GM12878 (cell line): ENCODE data around the gene AXL. TPM values are rescaled to one million over a fixed set of nuclear protein-coding genes. Genes with fewer than 3 reads are reported as not detected.
"Not testable (repeated sequence)": the region's sequence is repeated elsewhere in the genome, so short reads cannot be mapped to it uniquely, and the experiment has no call there.

Experiments used
- ATAC-seq: fragments of 200-7000 bp; cut with Tn5 transposase; 3 replicates; pipeline ENCODE4 v1.9.1; 2020; ENCODE audit warnings: mild to moderate bottlenecking, moderate library complexity
- BruUV-seq: library from RNA; stranded (reverse); fragments of 400-500 nt; replicated peaks from 2 replicates; lab custom pipeline; 2021; lab: Mats Ljungman, UMichigan
- CTCF ChIA-PET: fragments of 300-600 bp; sonication (Branson Sonifier 250); formaldehyde crosslinking; extraction: SDS; loops from one replicate; lab custom pipeline; 2021; ENCODE audit warnings: inconsistent platforms; lab: Yijun Ruan, JAX
- POLR2A ChIA-PET: fragments of 350-600 bp; formaldehyde crosslinking; extraction: SDS; loops from one replicate; lab custom pipeline; 2021; ENCODE audit warnings: inconsistent platforms; lab: Charles Lee
- RAD21 ChIA-PET: fragments of 300-600 bp; sonication (Branson Sonifier 250); formaldehyde crosslinking; loops from one replicate; lab custom pipeline; 2023; ENCODE audit warnings: antibody characterized with exemption; ENCODE audit not compliant: unreplicated experiment; lab: Charles Lee
- SMC1A ChIA-PET: fragments of 300-600 bp; sonication (Branson Sonifier 250); formaldehyde crosslinking; loops from one replicate; lab custom pipeline; 2023; ENCODE audit not compliant: unreplicated experiment, uncharacterized antibody; lab: Charles Lee
- DNase-seq: peaks from one replicate; pipeline ENCODE4 v3.0.0-alpha.2; 2011; ENCODE audit warnings: low read depth, low spot score
- FAIRE-seq: peaks from 3 replicates; lab custom pipeline; 2011; peaks lifted over from hg19 to GRCh38; lab: Jason Lieb, UNC
- H2AFZ ChIP-seq: 2 replicates; pipeline ENCODE4 v1.6.0; 2011; ENCODE audit warnings: low read depth, low read length, control low read depth; ENCODE audit not compliant: control insufficient read depth
- H3K27ac ChIP-seq: 2 replicates; pipeline ENCODE4 v1.5.1; 2011; ENCODE audit warnings: control low read depth; ENCODE audit not compliant: control insufficient read depth, insufficient read depth
- H3K27me3 ChIP-seq, 2 experiments: replicated peaks in 1 of 2; 2 replicates each; pipeline versions ENCODE4 v1.6.0 to v1.6.1; 2011; ENCODE audit warnings: low read length in 1 of 2; ENCODE audit not compliant: control insufficient read depth in 2 of 2, insufficient read depth in 2 of 2
- H3K36me3 ChIP-seq, 2 experiments: 2 replicates each; pipeline ENCODE4 v1.5.1; 2011; ENCODE audit warnings: low read length in 1 of 2; ENCODE audit not compliant: control insufficient read depth in 2 of 2, insufficient read depth in 2 of 2
- H3K4me1 ChIP-seq: 2 replicates; pipeline ENCODE4 v1.6.1; 2011; ENCODE audit warnings: mild to moderate bottlenecking, low read length, moderate library complexity, mixed read lengths; ENCODE audit not compliant: control insufficient read depth, insufficient read depth
- H3K4me2 ChIP-seq: 2 replicates; pipeline ENCODE4 v1.6.0; 2011; ENCODE audit warnings: control low read depth; ENCODE audit not compliant: control insufficient read depth, insufficient read depth
- H3K4me3 ChIP-seq: fragments of 200-600 bp; sonication (generic); 2 replicates; pipeline ENCODE4 v1.5.1; 2016
- H3K79me2 ChIP-seq: 2 replicates; pipeline ENCODE4 v1.6.0; 2011; ENCODE audit warnings: low read length; ENCODE audit not compliant: control insufficient read depth, insufficient read depth
- H3K9ac ChIP-seq: 2 replicates; pipeline ENCODE4 v1.8.0; 2011; ENCODE audit warnings: low read length, control low read depth, mixed read lengths; ENCODE audit not compliant: control insufficient read depth, insufficient read depth
- H3K9me3 ChIP-seq: replicated peaks from 3 replicates; pipeline ENCODE4 v1.5.1; 2011; ENCODE audit warnings: mild to moderate bottlenecking, low read length; ENCODE audit not compliant: control insufficient read depth, insufficient read depth
- H4K20me1 ChIP-seq: 2 replicates; pipeline ENCODE4 v1.6.0; 2011; ENCODE audit not compliant: control insufficient read depth, insufficient read depth
- SPI1 ChIP-seq: IDR thresholded peaks from 2 replicates; pipeline ENCODE4 v1.6.1; 2011; ENCODE audit warnings: low read depth, mild to moderate bottlenecking, low read length, moderate library complexity, borderline replicate concordance; ENCODE audit not compliant: insufficient read depth
- ZNF207 ChIP-seq: fragments of 450-650 bp; IDR thresholded peaks from 2 replicates; pipeline ENCODE4 v1.6.1; 2014; ENCODE audit warnings: antibody characterized with exemption, mild to moderate bottlenecking, borderline replicate concordance
- WGBS: methylation state at CpG from one replicate; pipeline ENCODE4 v1.1.6; 2016; ENCODE audit warnings: low lambda C conversion rate; ENCODE audit not compliant: insufficient replicate concordance, insufficient coverage; ENCODE audit errors: missing lambda C conversion rate; 5-methylcytosine and 5-hydroxymethylcytosine counted together
- in situ Hi-C: fragments of 300-500 bp; cut with MboI; formaldehyde crosslinking; loops from 9 replicates; pipeline ENCODE4 v1.14.3; 2018; ENCODE audit warnings: mixed read lengths
- intact Hi-C: fragments of 100-400 bp; cut with micrococcal nuclease; formaldehyde crosslinking; loops from one replicate; pipeline ENCODE4 v1.14.2; 2022; ENCODE audit not compliant: unreplicated experiment
- polyA plus RNA-seq, 11 experiments: library from polyadenylated mRNA; depleted of rRNA in 4 of 11; unstranded in 6 of 11; stranded (reverse) in 5 of 11; fragments of >200 nt; fragmentation: Nextera tagmentation in 4 of 11; fragmentation: Illumina TruSeq in 1 of 11; extraction: Ambion mirVana in 4 of 11; extraction: Trizol in 1 of 11; gene quantifications; 1 replicate in 1 of 11; 2 replicates in 10 of 11; pipeline versions ENCODE4 v1.2.1 to v1.2.3, GENCODE V29; 2011 to 2016; ENCODE audit warnings: inconsistent platforms in 2 of 11, missing spikeins in 2 of 11, low read depth in 1 of 11
- total RNA-seq, 4 experiments: library from RNA; depleted of rRNA in 3 of 4; stranded (reverse); fragments of >200 nt in 3 of 4; fragmentation: Illumina TruSeq in 1 of 4; extraction: Trizol in 1 of 4; gene quantifications; 2 replicates each; pipeline versions ENCODE4 v1.2.1 to v1.2.3, GENCODE V29; 2013 to 2021
- TF ChIP-seq, protein P1 (sequence below): fragments of 450-650 bp; IDR thresholded peaks from 2 replicates; pipeline ENCODE4 v1.6.1; 2017; ENCODE audit warnings: mild to moderate bottlenecking

The AXL gene
- total and polyA plus RNA-seq, 10 of the 15 experiments (the other 5 are each of a cell fraction or from before 2014, with no cell fraction given), result under 0.01 to 0.33 (median 0.07) TPM; not detected in 4

- TF ChIP-seq, protein P1, sequence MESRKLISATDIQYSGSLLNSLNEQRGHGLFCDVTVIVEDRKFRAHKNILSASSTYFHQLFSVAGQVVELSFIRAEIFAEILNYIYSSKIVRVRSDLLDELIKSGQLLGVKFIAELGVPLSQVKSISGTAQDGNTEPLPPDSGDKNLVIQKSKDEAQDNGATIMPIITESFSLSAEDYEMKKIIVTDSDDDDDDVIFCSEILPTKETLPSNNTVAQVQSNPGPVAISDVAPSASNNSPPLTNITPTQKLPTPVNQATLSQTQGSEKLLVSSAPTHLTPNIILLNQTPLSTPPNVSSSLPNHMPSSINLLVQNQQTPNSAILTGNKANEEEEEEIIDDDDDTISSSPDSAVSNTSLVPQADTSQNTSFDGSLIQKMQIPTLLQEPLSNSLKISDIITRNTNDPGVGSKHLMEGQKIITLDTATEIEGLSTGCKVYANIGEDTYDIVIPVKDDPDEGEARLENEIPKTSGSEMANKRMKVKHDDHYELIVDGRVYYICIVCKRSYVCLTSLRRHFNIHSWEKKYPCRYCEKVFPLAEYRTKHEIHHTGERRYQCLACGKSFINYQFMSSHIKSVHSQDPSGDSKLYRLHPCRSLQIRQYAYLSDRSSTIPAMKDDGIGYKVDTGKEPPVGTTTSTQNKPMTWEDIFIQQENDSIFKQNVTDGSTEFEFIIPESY, result no peak
- TF ChIP-seq SPI1, result no peak
- no peak for TF ChIP-seq ZNF207
Measured at GRCh38 chr19:41228486-41228885, 9.5 kb downstream of the AXL start (continued).

- FAIRE-seq, ATAC-seq, H3K4me2 ChIP-seq, BruUV-seq, H3K27me3 ChIP-seq, H3K4me3 ChIP-seq, intact Hi-C loops, CTCF ChIA-PET, H3K79me2 ChIP-seq, H3K4me1 ChIP-seq, H3K36me3 ChIP-seq, H2AFZ ChIP-seq, H3K9me3 ChIP-seq, DNase-seq, in situ Hi-C loops, H3K27ac ChIP-seq, H3K9ac ChIP-seq, H4K20me1 ChIP-seq, RAD21 ChIA-PET: not testable (repeated sequence)
- ChIA-PET POLR2A (interaction anchor here (0.6 kb wide), 1 partner anchor 896 kb away, joined by 5 read pairs; no protein-coding TSS in a partner anchor), SMC1A (interaction anchor here (1.0 kb wide), 1 partner anchor 25 kb away, joined by 3 read pairs; no protein-coding TSS in a partner anchor)
- 10% methylated on average over 5 of the region's 5 CpGs for WGBS
Measured at GRCh38 chr19:41229338-41229737, 10.3 kb downstream of the AXL start.
